Progenitor cell of endocrine pancreas (in vitro differentiated cells): ENCODE data around the gene P2RX4. TPM values are rescaled to one million over a fixed set of nuclear protein-coding genes. Genes with fewer than 3 reads are reported as not detected.
A peak's percentile ranks its signal among the peaks of the same experiment; 100 is the strongest.
"Not testable (repeated sequence)": the region's sequence is repeated elsewhere in the genome, so short reads cannot be mapped to it uniquely, and the experiment has no call there.

ENCODE experiments used
- DNase-seq: peaks from one replicate; pipeline ENCODE4 v3.0.0; 2021; ENCODE audit warnings: low spot score; ENCODE audit not compliant: unreplicated experiment
- H3K27ac Mint-ChIP-seq: 2 replicates; pipeline ENCODE4 v1.8.0; 2021; ENCODE audit warnings: mild to moderate bottlenecking, moderate library complexity, mixed read lengths
- H3K27me3 Mint-ChIP-seq: 2 replicates; pipeline ENCODE4 v1.8.0; 2021; ENCODE audit warnings: mixed read lengths
- H3K36me3 Mint-ChIP-seq: 2 replicates; pipeline ENCODE4 v1.8.0; 2022; ENCODE audit warnings: mixed read lengths; ENCODE audit not compliant: insufficient read depth
- H3K4me1 Mint-ChIP-seq: 2 replicates; pipeline ENCODE4 v1.8.0; 2021; ENCODE audit warnings: low read depth, mixed read lengths
- H3K4me3 Mint-ChIP-seq: 2 replicates; pipeline ENCODE4 v1.8.0; 2021; ENCODE audit warnings: low read depth, mild to moderate bottlenecking, moderate library complexity, mixed read lengths
- H3K9me3 Mint-ChIP-seq: 2 replicates; pipeline ENCODE4 v1.8.0; 2021; ENCODE audit warnings: low read depth, mixed read lengths
- total RNA-seq: library from RNA; stranded (reverse); gene quantifications from 2 replicates; pipeline ENCODE4 v1.2.1, GENCODE V29; 2021
- TF ChIP-seq, protein P1 (sequence below): fragments of 200-600 bp; sonication (generic); IDR thresholded peaks from one replicate; pipeline ENCODE4 v1.5.0; 2021; ENCODE audit warnings: antibody characterized with exemption, mild to moderate bottlenecking; ENCODE audit not compliant: unreplicated experiment

The P2RX4 gene
- total RNA-seq, 1 donor from 2014 or later, result 23.9 TPM

- no peaks in the 10 kb centered on the region for H3K4me1 Mint-ChIP-seq
- no peaks in the 10 kb centered on the region for H3K9me3 Mint-ChIP-seq
- no peak overlapping the region for H3K4me3 Mint-ChIP-seq
- TF ChIP-seq, protein P1, sequence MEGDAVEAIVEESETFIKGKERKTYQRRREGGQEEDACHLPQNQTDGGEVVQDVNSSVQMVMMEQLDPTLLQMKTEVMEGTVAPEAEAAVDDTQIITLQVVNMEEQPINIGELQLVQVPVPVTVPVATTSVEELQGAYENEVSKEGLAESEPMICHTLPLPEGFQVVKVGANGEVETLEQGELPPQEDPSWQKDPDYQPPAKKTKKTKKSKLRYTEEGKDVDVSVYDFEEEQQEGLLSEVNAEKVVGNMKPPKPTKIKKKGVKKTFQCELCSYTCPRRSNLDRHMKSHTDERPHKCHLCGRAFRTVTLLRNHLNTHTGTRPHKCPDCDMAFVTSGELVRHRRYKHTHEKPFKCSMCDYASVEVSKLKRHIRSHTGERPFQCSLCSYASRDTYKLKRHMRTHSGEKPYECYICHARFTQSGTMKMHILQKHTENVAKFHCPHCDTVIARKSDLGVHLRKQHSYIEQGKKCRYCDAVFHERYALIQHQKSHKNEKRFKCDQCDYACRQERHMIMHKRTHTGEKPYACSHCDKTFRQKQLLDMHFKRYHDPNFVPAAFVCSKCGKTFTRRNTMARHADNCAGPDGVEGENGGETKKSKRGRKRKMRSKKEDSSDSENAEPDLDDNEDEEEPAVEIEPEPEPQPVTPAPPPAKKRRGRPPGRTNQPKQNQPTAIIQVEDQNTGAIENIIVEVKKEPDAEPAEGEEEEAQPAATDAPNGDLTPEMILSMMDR, result no peak
- no peak for DNase-seq
- no peaks in the 10 kb centered on the region for H3K27me3 Mint-ChIP-seq
- peaks cover 17% of the 10 kb centered on the region for H3K36me3 Mint-ChIP-seq
- no peak overlapping the region for H3K27ac Mint-ChIP-seq
Observed at GRCh38 chr12:121279071-121279375, 69.1 kb downstream of the P2RX4 start.

- TF ChIP-seq, protein P1, result no peak
- Mint-ChIP-seq H3K36me3 (peaks cover 17% of the 10 kb centered on the region), H3K4me1 (no peaks in the 10 kb centered on the region), H3K4me3 (no peak overlapping the region), H3K27me3 (no peaks in the 10 kb centered on the region), H3K27ac (no peak overlapping the region), H3K9me3 (no peaks in the 10 kb centered on the region)
- DNase-seq, result no peak
Observed at GRCh38 chr12:121279507-121279915, 69.6 kb downstream of the P2RX4 start.

- peaks cover 17% of the 10 kb centered on the region for H3K36me3 Mint-ChIP-seq
- not testable (repeated sequence) for DNase-seq, H3K4me3 Mint-ChIP-seq, H3K4me1 Mint-ChIP-seq, H3K9me3 Mint-ChIP-seq, H3K27ac Mint-ChIP-seq, H3K27me3 Mint-ChIP-seq
Observed at GRCh38 chr12:121280531-121280930, 70.6 kb downstream of the P2RX4 start.

DNA sequence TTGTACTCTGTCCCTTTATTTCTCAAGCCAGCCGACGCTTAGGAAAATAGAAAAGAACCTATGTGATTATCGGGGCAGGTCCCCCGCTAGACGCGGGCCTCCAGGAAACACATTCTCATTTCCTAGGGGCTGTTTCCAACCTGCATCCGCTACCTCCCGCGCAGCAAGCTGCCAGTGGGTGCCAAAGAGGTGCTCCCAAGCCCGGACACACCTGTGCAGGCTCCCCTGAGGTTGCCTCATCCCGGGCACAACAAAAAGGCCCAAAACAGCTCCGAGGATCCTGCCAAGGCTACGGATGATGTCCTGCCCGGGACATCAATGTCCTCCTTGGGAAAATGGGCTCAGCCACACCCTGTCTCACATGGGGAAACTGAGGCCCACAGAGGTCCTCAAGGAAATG lies 71.2 kb downstream of the P2RX4 start:
- H3K4me1 Mint-ChIP-seq, H3K27me3 Mint-ChIP-seq, H3K27ac Mint-ChIP-seq, DNase-seq, H3K4me3 Mint-ChIP-seq, H3K9me3 Mint-ChIP-seq: not testable (repeated sequence)
- peaks cover 17% of the 10 kb centered on the region for H3K36me3 Mint-ChIP-seq

DNA sequence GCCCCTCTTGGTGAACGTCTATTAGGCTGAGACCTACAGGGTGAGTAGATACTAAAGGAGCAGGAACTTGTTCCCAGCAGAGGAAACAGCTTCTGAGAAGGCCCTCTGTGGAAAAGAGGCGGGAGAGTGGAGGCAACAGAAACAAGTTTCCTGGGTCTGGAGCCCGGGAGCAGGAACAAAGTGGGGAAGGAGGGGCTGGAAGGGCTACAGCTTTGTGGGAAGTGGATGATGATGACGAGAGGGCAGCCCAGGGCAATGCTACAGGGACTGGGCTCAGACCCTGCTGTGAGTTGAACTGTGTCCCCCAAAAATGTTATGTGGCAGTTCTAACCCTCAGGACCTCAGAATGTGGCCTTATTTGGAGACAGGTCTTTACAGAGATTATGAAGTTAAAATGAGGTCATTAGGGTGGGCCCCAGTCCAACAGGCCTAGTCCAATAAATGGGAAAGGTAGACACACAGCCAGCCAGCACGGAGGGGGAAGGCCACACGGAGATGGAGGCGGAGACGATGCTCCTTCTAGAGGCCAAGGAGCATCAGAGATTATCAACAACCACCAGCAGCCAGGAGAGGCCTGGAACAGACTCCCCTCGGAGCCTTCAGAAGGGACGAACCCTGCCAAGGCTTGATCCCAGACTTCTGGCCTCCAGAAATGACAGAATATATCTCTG lies 72.3 kb downstream of the P2RX4 start:
- Mint-ChIP-seq H3K27ac (peak overlapping the region; percentile 69), H3K36me3 (peaks cover 17% of the 10 kb centered on the region), H3K4me1 (no peaks in the 10 kb centered on the region), H3K4me3 (no peak overlapping the region), H3K27me3 (no peaks in the 10 kb centered on the region), H3K9me3 (no peaks in the 10 kb centered on the region)
- no peak for DNase-seq
- TF ChIP-seq, protein P1, result no peak

GRCh38 chr12:121282910-121283309 lies 73.0 kb downstream of the P2RX4 start:
- H3K4me3 Mint-ChIP-seq, H3K9me3 Mint-ChIP-seq, H3K4me1 Mint-ChIP-seq, H3K27ac Mint-ChIP-seq, DNase-seq, H3K27me3 Mint-ChIP-seq: not testable (repeated sequence)
- H3K36me3 Mint-ChIP-seq, result peaks cover 13% of the 10 kb centered on the region

DNA sequence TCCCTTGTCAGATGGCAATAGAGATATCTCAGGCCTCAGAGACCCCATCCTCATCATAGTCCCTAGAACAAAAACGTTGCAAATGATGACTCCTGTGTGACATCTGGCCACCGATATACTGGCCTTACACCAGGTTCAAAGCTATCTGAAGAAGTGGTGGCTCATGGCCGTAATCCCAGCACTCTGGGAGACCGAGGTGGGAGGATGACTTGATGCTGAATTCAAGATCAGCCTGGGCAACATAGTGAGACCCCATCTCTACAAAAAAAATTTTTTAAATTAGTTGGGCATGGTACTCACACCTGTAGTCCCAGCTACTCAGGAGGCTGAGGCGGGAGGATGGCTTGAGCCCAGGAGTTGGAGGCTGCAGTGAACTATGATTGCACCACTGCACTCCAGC lies 73.5 kb downstream of the P2RX4 start:
- H3K27ac Mint-ChIP-seq, result no peak overlapping the region
- DNase-seq, result no peak

More for the DNA sequence above, 73.5 kb downstream of the P2RX4 start:
- Mint-ChIP-seq H3K36me3 (peaks cover 11% of the 10 kb centered on the region), H3K27me3 (no peaks in the 10 kb centered on the region), H3K4me3 (no peak overlapping the region), H3K9me3 (no peaks in the 10 kb centered on the region), H3K4me1 (no peaks in the 10 kb centered on the region)
- TF ChIP-seq, protein P1, result no peak
